ENCODE results near the gene EIF4G3.
A peak's percentile ranks its signal among the peaks of the same experiment; 100 is the strongest.
"Not testable (repeated sequence)": the region's sequence is repeated elsewhere in the genome, so short reads cannot be mapped to it uniquely, and the experiment has no call there.

The EIF4G3 gene, protein sequence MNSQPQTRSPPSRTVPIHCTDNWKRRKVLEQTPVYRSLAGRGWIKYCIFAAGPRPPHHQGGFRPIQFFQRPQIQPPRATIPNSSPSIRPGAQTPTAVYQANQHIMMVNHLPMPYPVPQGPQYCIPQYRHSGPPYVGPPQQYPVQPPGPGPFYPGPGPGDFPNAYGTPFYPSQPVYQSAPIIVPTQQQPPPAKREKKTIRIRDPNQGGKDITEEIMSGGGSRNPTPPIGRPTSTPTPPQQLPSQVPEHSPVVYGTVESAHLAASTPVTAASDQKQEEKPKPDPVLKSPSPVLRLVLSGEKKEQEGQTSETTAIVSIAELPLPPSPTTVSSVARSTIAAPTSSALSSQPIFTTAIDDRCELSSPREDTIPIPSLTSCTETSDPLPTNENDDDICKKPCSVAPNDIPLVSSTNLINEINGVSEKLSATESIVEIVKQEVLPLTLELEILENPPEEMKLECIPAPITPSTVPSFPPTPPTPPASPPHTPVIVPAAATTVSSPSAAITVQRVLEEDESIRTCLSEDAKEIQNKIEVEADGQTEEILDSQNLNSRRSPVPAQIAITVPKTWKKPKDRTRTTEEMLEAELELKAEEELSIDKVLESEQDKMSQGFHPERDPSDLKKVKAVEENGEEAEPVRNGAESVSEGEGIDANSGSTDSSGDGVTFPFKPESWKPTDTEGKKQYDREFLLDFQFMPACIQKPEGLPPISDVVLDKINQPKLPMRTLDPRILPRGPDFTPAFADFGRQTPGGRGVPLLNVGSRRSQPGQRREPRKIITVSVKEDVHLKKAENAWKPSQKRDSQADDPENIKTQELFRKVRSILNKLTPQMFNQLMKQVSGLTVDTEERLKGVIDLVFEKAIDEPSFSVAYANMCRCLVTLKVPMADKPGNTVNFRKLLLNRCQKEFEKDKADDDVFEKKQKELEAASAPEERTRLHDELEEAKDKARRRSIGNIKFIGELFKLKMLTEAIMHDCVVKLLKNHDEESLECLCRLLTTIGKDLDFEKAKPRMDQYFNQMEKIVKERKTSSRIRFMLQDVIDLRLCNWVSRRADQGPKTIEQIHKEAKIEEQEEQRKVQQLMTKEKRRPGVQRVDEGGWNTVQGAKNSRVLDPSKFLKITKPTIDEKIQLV (N-terminal part only)

DNA sequence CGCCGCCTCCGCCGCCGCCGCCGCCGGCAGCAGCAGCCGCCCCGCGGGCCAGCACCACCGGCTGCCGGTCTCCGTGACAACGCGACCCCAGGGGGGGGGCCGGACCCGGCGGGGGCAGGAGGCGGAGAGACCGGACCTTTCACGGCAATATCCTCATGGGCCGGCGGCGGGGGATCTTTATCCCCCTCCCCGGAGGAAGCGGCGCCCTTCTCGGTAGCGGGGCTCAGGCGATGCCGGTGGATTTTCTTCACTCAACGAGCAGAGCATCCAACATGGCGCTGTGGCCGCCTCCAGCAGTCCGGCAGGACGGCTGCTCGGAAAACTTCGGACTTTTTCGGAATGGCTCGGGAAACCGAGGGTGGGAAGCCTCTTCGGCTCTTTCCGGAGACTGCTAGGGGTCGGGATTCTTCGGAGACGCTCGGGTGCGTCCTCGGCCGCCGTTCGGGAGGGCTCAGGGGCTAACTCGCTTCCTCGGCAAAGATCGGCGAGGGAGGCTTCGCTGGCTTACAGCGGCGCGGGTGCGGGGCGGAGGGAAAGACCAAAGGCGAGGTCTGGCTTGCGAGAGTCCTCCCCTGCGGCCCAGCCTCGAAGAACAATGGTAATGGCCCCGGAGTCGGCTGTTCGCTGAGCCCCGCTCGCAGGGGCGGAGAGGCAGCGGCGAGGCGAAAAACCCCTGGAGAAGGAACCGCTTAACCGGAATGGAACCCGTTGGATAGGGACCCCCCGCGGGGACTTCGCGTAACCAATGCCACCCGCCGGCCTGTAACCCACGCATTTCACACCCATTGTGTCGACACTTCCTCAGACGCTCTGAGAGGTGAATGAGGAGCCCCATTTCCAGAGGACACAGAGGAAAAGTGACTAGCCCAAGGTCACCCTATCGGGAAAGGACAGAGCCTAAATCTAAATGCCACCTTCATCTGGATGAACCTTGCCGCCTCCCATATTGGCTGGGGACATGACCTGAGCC, at the start of gene EIF4G3:
Gene EIF4G3 (minus strand): TSS at position 312 of the 970 bp plus-strand sequence. CDS start 174,155 bp downstream, outside the sequence.
- Mint-ChIP-seq H3K27me3 (no peaks in the 10 kb centered on the region), H3K36me3 (peaks cover 12 to 14% of the 10 kb centered on the region in 2 donors), H3K27ac (peak within 1 kb of the TSS; percentile 98), H3K9me3 (no peaks in the 10 kb centered on the region), H3K4me1 (peaks cover 12 to 26% of the 10 kb centered on the region in 2 donors), H3K4me3 (peak within 1 kb of the TSS; percentile 94 to 99)
- ATAC-seq (replicated peaks) (peak; percentile 93 to 95), DNase-seq (peak; percentile 99)

DNA sequence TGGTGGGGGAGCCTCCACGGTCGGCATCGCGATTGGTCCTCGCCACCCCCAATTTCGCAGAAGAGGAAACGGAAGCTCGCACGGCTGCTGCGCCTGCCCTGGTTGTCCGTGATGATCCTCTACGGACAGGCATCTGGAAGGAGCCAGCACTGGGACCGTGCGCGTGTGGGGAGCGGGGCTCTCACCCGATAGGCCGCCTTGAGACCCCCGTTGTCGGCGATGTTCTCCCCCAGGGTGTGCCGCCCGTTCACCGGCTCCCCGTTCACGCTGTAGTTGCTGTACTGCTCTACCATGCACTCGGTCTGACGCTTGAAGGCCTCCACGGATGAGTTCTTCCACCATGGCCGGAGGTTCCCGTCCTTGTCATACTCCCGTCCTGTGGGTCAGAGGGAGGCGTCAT, 48.4 kb upstream of the EIF4G3 start:
- H3K9me3 Mint-ChIP-seq, result no peaks in the 10 kb centered on the region
- DNase-seq (no peak), ATAC-seq (replicated peaks) (no peak)
- H3K4me1 Mint-ChIP-seq, result no peaks in the 10 kb centered on the region
- no peaks in the 10 kb centered on the region for H3K27me3 Mint-ChIP-seq
- H3K4me3 Mint-ChIP-seq, result no peak overlapping the region
- peaks cover 52 to 60% of the 10 kb centered on the region in 2 donors for H3K36me3 Mint-ChIP-seq
- H3K27ac Mint-ChIP-seq, result peak overlapping the region; percentile 84

DNA sequence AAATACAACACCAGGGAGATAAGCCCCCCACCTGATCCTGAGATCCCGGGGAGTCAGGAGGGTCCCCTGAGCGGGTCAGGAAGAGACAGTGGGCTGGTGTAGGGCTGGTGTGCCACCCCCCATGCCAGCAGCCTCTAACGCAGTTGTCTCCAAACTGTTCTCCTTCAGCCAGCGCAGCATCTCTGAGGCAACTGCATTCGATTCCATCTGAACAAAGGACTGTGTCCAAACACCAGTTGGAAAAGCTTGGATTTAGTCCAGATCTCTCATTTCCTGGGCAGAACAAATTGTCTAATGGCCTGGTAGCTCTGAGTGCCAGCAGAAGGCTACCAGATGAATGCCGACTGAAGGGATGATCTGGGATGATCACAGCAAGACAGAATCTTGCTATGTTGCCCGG, 44.1 kb upstream of the EIF4G3 start:
- Mint-ChIP-seq H3K9me3 (no peaks in the 10 kb centered on the region), H3K27ac (no peak overlapping the region), H3K4me1 (peaks cover 13 to 19% of the 10 kb centered on the region in 2 donors), H3K27me3 (no peaks in the 10 kb centered on the region), H3K4me3 (no peak overlapping the region), H3K36me3 (peaks cover 63% of the 10 kb centered on the region in 2 donors)
- DNase-seq, result no peak
- ATAC-seq (replicated peaks), result no peak

DNA sequence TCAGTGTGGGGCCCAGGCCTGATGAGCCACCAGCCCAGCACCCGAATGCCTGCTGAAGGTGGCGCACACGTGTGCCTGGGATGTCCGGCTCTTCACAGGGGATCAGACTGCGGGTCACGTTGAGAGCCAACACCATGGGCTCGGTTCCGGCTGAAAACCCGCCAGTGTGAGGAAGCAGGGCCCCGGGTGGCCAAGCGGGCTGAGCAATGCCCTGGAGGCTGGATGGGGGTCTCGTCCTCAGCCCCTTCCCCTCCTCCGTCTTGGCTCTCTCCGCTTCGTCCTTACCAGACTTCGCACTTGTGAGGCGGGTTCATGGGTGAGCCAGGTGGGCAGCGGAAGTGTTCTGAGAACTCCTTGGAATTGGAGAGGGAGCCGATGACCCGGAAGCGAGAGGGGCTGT, 43.0 kb upstream of the EIF4G3 start:
- H3K36me3 Mint-ChIP-seq, result peaks cover 56 to 59% of the 10 kb centered on the region in 2 donors

DNA sequence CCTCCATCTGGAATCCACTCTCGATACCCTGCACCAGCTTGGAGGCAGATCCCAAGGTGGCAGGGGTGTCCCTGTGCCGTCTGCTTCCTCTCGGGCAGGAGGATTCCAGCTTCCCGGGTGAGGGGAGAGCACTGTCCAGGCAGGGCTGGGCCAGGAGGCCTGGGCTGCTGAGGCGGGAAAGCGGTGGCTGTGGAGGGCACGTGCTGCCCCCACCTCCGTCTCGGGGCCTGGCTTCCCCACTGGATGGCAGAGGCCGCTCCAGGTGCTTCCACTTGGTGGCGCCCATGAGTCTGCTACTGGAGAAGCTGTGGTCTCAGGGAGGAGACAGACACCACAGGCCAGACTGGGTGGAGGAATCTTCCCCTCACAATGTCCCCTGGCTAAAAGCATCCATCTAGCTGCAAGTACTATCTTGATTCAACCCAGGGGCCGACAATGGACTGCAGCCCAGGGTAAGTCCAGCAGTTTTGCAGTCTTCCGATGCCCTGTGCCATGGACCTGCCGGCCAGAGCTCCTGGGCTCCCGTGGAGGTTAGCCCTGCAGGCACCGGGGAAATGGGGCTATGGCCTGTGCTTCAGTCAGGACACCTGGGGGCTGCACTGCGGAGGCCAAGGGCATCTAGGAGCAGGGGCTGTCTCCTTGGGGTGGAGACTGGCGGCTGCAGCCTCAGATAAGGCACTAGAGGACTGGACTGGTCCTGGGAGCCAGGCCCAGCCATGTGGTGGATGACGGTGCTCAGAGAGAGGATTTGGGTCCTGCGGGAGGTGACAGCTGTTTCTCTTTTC, 41.3 kb upstream of the EIF4G3 start:
- Mint-ChIP-seq H3K27ac (peak overlapping the region; percentile 62), H3K4me3 (no peak overlapping the region), H3K27me3 (no peaks in the 10 kb centered on the region), H3K36me3 (peaks cover 48 to 51% of the 10 kb centered on the region in 2 donors), H3K4me1 (peaks cover 13 to 19% of the 10 kb centered on the region in 2 donors), H3K9me3 (no peaks in the 10 kb centered on the region)
- ATAC-seq (replicated peaks), result peak; percentile 47 to 56
- DNase-seq, result no peak

More for the DNA sequence above, 43.0 kb upstream of the EIF4G3 start:
- Mint-ChIP-seq H3K27ac (peak overlapping the region; percentile 62), H3K9me3 (no peaks in the 10 kb centered on the region), H3K4me1 (peaks cover 13 to 19% of the 10 kb centered on the region in 2 donors), H3K27me3 (no peaks in the 10 kb centered on the region), H3K4me3 (no peak overlapping the region)
- no peak for DNase-seq
- ATAC-seq (replicated peaks), result no peak

DNA sequence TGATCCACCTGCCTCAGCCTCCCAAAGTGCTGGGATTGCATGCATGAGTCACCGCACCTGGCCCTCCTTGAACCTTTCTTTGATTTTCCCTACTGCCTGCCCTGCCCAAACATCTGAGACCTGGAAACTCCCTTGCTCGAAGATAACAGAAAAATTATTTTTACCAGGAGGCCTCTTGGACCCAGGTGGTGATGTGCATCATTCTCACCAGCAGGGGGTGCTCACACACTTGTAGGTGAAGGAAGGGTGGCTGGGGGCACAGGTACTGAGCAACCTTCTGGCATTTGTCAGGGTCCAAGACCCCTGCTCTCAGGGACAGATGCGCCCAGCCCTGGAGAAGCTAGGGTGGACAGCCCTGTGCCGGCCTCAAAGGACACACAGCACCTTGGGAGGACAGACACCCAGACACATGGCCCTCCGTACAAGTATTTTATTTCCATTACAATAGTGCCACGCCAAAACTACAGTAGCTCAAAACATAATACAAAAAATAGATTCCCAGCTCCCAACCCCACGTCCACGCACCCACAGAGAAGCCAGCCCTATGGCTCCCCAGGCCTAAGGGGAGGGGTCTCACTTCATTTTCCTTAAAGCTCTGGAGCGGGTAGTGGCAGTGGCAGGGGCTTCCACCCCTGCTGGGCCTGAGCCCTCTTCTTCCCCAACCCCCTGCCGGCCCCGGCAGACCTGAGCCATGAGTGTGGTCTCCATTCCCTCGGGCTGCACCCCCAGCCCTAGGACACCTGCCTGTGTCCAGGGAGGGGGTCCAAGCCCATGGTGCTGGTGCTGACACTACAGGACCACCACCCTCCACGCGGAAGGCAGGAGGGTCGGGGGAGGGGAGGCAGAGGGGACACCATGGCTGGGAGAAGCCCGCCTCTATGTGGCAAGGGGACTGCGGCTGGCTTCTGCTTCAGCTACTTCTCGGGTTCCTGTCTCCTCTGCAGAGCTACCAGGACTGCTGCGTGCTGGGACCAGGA, 40.4 kb upstream of the EIF4G3 start:
- no peaks in the 10 kb centered on the region for H3K27me3 Mint-ChIP-seq
- ATAC-seq (replicated peaks) (peak; percentile 65 to 68), DNase-seq (peak; percentile 48)
- H3K27ac Mint-ChIP-seq, result peak overlapping the region; percentile 89
- no peak overlapping the region for H3K4me3 Mint-ChIP-seq
- peaks cover 46 to 51% of the 10 kb centered on the region in 2 donors for H3K36me3 Mint-ChIP-seq
- no peaks in the 10 kb centered on the region for H3K9me3 Mint-ChIP-seq
- peaks cover 13 to 19% of the 10 kb centered on the region in 2 donors for H3K4me1 Mint-ChIP-seq

DNA sequence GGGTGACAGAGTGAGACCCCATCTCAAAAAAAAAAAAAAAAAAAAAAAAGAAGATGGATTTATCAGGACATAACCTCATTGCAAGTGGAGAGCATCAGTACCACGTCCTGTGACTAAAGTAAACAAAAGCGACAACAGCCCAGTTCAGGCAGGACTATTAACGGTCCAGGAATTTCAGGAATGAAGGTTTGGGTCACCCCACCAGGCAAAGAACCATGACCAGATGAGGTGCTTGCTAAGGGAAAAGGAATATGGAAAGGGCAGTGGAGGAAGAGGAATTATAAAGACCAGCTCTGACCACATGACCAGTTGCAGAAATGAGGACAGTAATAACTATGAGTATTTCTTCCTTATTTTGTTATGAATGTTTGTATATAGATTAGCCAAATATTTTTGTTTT, 35.4 kb upstream of the EIF4G3 start:
- no peaks in the 10 kb centered on the region for H3K9me3 Mint-ChIP-seq
- no peak overlapping the region for H3K4me3 Mint-ChIP-seq
- peaks cover 10 to 18% of the 10 kb centered on the region in 2 donors for H3K36me3 Mint-ChIP-seq
- DNase-seq, result no peak
- H3K27ac Mint-ChIP-seq, result no peak overlapping the region
- ATAC-seq (replicated peaks), result no peak
- peaks cover 6 to 7% of the 10 kb centered on the region in 2 donors for H3K4me1 Mint-ChIP-seq
- H3K27me3 Mint-ChIP-seq, result no peaks in the 10 kb centered on the region

DNA sequence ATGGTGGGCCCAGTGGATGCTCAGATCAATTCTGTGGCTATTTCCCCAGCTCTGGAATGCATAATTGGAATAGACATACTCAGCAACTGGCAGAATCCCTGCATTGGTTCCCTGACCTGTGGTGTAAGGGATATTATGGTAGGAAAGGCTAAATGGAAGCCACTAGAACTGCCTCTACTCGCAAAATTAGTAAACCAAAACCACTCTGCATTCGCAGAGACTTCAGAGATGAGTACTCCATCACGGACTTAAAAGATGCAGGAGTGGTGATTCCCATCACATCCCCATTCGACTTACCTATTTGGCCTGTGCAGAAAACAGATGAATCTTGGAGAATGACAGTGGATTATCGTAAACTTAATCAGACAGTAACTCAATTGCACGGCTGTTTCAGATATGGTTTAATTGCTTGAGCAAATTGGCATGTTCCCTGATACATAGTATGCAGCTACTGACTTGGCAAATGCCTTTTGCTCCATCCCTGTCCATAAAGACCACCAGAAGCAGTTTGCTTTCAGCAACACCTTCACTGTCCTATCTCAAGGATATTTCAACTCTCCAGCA, 31.5 kb upstream of the EIF4G3 start:
- not testable (repeated sequence) for H3K4me3 Mint-ChIP-seq; H3K27me3 Mint-ChIP-seq; H3K36me3 Mint-ChIP-seq; H3K4me1 Mint-ChIP-seq; ATAC-seq (replicated peaks); DNase-seq; H3K27ac Mint-ChIP-seq; H3K9me3 Mint-ChIP-seq

DNA sequence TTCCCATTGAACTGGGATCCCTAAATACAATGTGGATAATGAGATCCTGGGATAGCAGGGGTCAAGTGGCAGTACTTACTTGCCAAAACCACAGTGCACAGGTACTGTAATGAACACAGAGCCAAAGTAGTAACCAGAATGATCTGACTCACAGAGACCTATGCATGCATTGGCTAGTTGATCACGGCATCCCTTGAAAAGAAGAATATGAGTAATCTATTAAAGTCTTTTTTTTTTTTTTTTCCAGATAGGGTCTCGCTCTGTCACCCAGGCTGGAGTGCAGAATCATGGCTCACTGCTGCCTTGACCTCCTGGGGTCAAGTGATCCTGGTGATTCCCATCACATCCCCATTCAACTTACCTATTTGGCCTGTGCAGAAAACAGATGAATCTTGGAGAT, 29.4 kb upstream of the EIF4G3 start:
- no peaks in the 10 kb centered on the region for H3K9me3 Mint-ChIP-seq
- DNase-seq, result no peak
- peak in 1 of 2 donors; percentile 70 for ATAC-seq (replicated peaks)
- H3K4me3 Mint-ChIP-seq, result no peak overlapping the region
- H3K36me3 Mint-ChIP-seq, result no peaks in the 10 kb centered on the region
- H3K27ac Mint-ChIP-seq, result no peak overlapping the region
- no peaks in the 10 kb centered on the region for H3K4me1 Mint-ChIP-seq
- H3K27me3 Mint-ChIP-seq, result no peaks in the 10 kb centered on the region

DNA sequence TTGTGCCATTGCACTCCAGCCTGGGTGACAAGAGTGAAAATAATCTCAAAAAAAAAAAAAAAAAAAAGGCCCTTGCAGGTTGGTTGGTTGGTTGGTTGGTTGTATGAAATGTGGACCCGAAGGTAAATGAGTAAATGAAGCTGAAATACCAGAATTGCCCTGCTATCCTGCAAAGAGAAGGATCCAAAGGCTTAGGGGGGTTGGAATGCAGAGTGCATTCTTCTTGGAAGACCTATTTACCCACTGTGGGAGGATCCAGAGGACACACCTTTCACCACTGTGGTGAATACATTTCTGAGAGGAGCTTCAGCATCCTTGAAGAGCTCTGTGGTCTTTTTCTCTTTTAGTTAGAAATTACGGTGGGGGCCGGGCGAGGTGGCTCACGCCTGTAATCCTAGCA, 28.7 kb upstream of the EIF4G3 start:
- no peak for ATAC-seq (replicated peaks)
- no peaks in the 10 kb centered on the region for H3K9me3 Mint-ChIP-seq
- H3K36me3 Mint-ChIP-seq, result no peaks in the 10 kb centered on the region
- H3K4me1 Mint-ChIP-seq, result no peaks in the 10 kb centered on the region
- H3K27me3 Mint-ChIP-seq, result no peaks in the 10 kb centered on the region
- H3K4me3 Mint-ChIP-seq, result no peak overlapping the region
- no peak for DNase-seq
- H3K27ac Mint-ChIP-seq, result no peak overlapping the region

DNA sequence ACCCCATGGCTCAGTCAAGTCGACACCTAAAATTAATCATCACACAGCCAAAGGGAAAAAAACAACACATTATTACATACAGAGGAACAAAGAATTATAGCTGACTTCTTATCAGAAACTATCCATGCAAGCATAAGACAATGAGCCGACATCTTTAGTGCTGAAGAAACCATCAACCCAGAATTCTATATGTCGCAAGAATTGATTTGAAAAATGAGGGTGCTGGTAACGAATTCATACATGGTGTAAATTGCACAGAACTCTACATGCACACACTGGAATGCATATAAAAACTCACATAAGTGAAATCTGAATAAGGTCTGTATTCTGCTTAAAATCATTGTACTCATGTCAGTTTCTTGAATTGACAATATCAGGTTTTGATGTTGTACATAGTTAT, 25.0 kb upstream of the EIF4G3 start:
- Mint-ChIP-seq H3K27me3 (peaks cover under 1 to 10% of the 10 kb centered on the region in 2 donors), H3K4me3 (no peak overlapping the region), H3K4me1 (no peaks in the 10 kb centered on the region), H3K36me3 (no peaks in the 10 kb centered on the region), H3K9me3 (no peaks in the 10 kb centered on the region), H3K27ac (no peak overlapping the region)
- DNase-seq (no peak), ATAC-seq (replicated peaks) (no peak)

DNA sequence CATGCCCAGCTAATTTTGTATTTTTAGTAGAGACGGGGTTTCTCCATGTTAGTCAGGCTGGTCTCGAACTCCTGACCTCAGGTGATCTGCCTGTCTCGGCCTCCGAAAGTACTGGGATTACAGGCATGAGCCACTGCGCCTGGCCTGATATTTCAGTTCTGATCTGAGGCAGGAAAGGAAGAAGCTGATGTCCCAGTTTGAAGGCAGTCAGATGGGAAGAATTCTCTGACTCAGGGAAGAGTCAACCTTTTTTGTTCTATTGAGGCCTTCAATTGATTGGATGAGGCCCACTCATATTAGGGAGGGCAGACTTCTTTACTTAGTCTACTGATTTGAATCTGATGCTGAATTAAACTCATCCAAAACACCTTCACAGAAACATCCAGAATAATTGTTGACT, 24.5 kb upstream of the EIF4G3 start:
- DNase-seq; H3K27ac Mint-ChIP-seq; H3K4me1 Mint-ChIP-seq; H3K9me3 Mint-ChIP-seq; H3K4me3 Mint-ChIP-seq; H3K36me3 Mint-ChIP-seq; ATAC-seq (replicated peaks): not testable (repeated sequence)
- H3K27me3 Mint-ChIP-seq, result peaks cover 4 to 14% of the 10 kb centered on the region in 2 donors

Data from stimulated activated naive B cell treated with anti-CD40 and anti-IgM and Interleukin-4, amounts not matched to agents 10 μg/mL and 1 μg/mL and 100 μg/mL, for 72 hours (primary cell).